Ovary (tissue), 9 donors: Measurements from ENCODE around the gene FBXO39. TPM values are rescaled to one million over a fixed set of nuclear protein-coding genes. Genes with fewer than 3 reads are reported as not detected.

ENCODE experiments used
- DNase-seq, 5 donors: peaks; one replicate each; pipeline ENCODE4 v3.0.0-alpha.2; 2019 to 2020
- H3K27ac ChIP-seq, 2 donors: fragments of 200-600 bp; one replicate each; pipeline versions ENCODE4 v1.5.1 to v1.8.0; 2019 to 2022
- H3K27me3 ChIP-seq: fragments of 200-600 bp; one replicate; pipeline ENCODE4 v1.8.0; 2022
- H3K36me3 ChIP-seq: fragments of 200-600 bp; sonication (generic); one replicate; pipeline ENCODE4 v1.5.1; 2019
- H3K4me1 ChIP-seq: one replicate; pipeline ENCODE4 v1.8.1; 2013; ENCODE audit warnings: mild to moderate bottlenecking, moderate library complexity; ENCODE audit not compliant: insufficient read depth
- H3K4me3 ChIP-seq: fragments of 200-600 bp; sonication (generic); one replicate; pipeline ENCODE4 v1.5.1; 2017
- H3K9me3 ChIP-seq, 2 donors: fragments of 200-600 bp in 1 of 2; sonication (generic) in 1 of 2; one replicate each; pipeline versions ENCODE4 v1.5.1 to v1.8.1; 2013 to 2019; ENCODE audit warnings: mild to moderate bottlenecking in 1 of 2, moderate library complexity in 1 of 2
- EP300 ChIP-seq: sonication (generic); formaldehyde crosslinking; IDR thresholded peaks from one replicate; pipeline ENCODE4 v1.6.1; 2017; ENCODE audit warnings: antibody characterized with exemption
- POLR2A ChIP-seq: fragments of 450-650 bp; IDR thresholded peaks from one replicate; pipeline ENCODE4 v1.6.1; 2017; ENCODE audit warnings: antibody characterized with exemption, mild to moderate bottlenecking, moderate library complexity
- WGBS, 3 donors: extraction: QIAGEN DNeasy Blood & Tissue Kit in 1 of 3; methylation state at CpG; one replicate each; pipeline versions ENCODE4 v1.1.5 to v1.1.7; 2013 to 2017; 5-methylcytosine and 5-hydroxymethylcytosine counted together
- intact Hi-C, 4 donors: fragments of 100-400 bp; cut with DNase I; formaldehyde crosslinking; loops; one replicate each; pipeline versions ENCODE4 v1.11.0 to v1.15.1; 2022 to 2023
- polyA plus RNA-seq, 2 donors: library from polyadenylated mRNA; stranded (reverse); fragments of 200-250 nt in 1 of 2; fragments of 350-450 nt in 1 of 2; fragmentation: Illumina TruSeq in 1 of 2; extraction: RNeasy Lipid Tissue Mini Kit (QIAGEN cat#74804) in 1 of 2; gene quantifications; one replicate each; pipeline ENCODE4 v1.2.3, GENCODE V29; 2013 to 2014
- total RNA-seq, 7 donors: library from RNA; depleted of rRNA in 2 of 7; stranded (reverse); fragments of >200 nt in 2 of 7; fragmentation: NEBNext Ultra II Directional in 3 of 7; extraction: Animal tissue kit (Norgen Biotek cat#: 25700) in 3 of 7; gene quantifications; one replicate each; pipeline versions ENCODE4 v1.1.0 to v1.2.4, GENCODE V29; 2016 to 2023
- TF ChIP-seq, protein P1 (sequence below), 3 donors: fragments of 450-650 bp in 2 of 3; fragments of 200-600 bp in 1 of 3; IDR thresholded peaks; one replicate each; pipeline versions ENCODE4 v1.5.1 to v1.8.0; 2016 to 2022; ENCODE audit warnings: antibody characterized with exemption in 3 of 3, mild to moderate bottlenecking in 1 of 3
- donor health status: DM: no; HTN: no; CAD: no; lungs with moderate emphysema.
- donor health status: DM: no; HTN: no; CAD: no.
- donor health status: Bipolar disorder and iron deficiency.
- donor health status: DM: yes; HTN: yes; CAD: no.
- donor health status: DM: no; HTN: no; CAD: no.
- donor health status: DM: yes; HTN: yes; CAD: no.

FBXO39 gene
- total and polyA plus RNA-seq, 9 donors: 0.11 to 2.4 (median 0.88) TPM

DNA sequence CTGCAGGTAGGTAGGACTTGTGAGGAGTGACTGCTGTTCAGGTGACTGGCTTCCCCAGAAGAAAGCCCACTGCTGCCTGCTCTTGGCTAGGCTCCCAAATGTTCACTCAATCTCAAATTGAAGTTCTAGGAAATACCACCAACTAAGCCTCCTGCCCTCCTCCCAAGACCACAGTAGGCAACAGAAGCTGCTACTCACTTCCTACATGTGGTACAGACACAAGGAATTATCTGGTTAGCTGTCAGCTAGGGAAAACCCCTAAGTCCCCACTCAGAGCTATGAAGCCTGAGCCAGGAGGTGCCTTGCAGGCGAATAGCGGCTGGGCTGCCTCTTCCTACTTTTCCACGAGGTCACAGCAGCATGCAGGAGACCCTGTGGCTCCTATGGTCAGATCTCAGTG lies 4.9 kb downstream of the FBXO39 start:
- intact Hi-C loops: no loop called here
- peaks cover 2% of the 10 kb centered on the region for H3K4me1 ChIP-seq

DNA sequence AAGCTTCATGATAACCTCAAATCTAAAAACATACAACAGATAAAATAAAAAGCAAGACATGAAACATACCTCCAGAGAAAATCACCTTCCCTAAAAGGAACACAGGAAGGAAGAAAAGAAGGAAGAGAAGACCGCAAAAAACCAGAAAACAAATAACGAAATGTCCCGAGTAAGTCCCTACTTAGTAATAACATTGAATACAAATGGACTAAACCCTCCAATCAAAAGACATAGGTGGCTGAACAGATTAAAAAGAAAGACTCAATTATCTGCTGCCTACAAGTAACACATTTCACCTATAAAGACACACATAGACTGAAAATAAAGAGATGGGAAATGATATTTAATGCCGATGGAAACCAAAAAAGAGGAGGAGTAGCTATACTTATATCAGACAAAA lies 6.2 kb downstream of the FBXO39 start:
- H3K36me3 ChIP-seq: no peaks in the 10 kb centered on the region
- no peaks in the 10 kb centered on the region for H3K4me1 ChIP-seq
- 93 to 97% (median 95%) methylated on average over 4 of the region's 4 CpGs for WGBS, 3 donors
- TF ChIP-seq EP300 (no peak), POLR2A (no peak)
- TF ChIP-seq, protein P1, sequence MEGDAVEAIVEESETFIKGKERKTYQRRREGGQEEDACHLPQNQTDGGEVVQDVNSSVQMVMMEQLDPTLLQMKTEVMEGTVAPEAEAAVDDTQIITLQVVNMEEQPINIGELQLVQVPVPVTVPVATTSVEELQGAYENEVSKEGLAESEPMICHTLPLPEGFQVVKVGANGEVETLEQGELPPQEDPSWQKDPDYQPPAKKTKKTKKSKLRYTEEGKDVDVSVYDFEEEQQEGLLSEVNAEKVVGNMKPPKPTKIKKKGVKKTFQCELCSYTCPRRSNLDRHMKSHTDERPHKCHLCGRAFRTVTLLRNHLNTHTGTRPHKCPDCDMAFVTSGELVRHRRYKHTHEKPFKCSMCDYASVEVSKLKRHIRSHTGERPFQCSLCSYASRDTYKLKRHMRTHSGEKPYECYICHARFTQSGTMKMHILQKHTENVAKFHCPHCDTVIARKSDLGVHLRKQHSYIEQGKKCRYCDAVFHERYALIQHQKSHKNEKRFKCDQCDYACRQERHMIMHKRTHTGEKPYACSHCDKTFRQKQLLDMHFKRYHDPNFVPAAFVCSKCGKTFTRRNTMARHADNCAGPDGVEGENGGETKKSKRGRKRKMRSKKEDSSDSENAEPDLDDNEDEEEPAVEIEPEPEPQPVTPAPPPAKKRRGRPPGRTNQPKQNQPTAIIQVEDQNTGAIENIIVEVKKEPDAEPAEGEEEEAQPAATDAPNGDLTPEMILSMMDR (IDR thresholded peaks at IDR 0.05): no peak
- H3K27ac ChIP-seq: no peak overlapping the region
- intact Hi-C loops: no loop called here
- no peaks in the 10 kb centered on the region for H3K9me3 ChIP-seq
- no peak overlapping the region for H3K4me3 ChIP-seq
- no peak for DNase-seq
- H3K27me3 ChIP-seq: no peaks in the 10 kb centered on the region

More for the DNA sequence above, 4.9 kb downstream of the FBXO39 start:
- no peak for TF ChIP-seq POLR2A
- no peak for TF ChIP-seq EP300
- TF ChIP-seq, protein P1 (IDR thresholded peaks at IDR 0.05): no peak
- 69 to 82% (median 80%) methylated on average over 3 of the region's 3 CpGs for WGBS, 3 donors
- no peaks in the 10 kb centered on the region for H3K36me3 ChIP-seq
- H3K27me3 ChIP-seq: no peaks in the 10 kb centered on the region
- no peak for DNase-seq
- no peak overlapping the region for H3K27ac ChIP-seq
- no peak overlapping the region for H3K4me3 ChIP-seq
- no peaks in the 10 kb centered on the region for H3K9me3 ChIP-seq

DNA sequence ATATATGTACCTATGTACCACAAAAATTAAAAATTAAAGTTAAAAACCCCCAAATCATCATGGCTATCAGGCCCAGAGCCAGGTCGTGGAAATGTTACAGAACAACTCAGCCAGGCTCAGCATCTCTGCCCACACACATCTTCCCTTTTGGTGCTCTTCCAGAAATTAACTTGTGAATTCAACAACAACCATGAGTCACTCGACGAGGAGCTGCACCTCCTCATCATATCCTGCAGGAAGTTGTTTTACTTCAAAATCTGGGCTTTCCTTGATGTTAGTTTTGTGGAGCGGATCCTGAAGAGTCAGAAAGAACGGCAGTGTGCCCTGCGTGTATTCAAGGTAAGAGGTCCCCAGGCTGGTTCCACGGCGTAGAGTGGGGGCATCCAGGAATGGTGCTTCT lies 10.6 kb downstream of the FBXO39 start:
- Histone ChIP-seq H3K27ac (no peak overlapping the region), H3K36me3 (no peaks in the 10 kb centered on the region), H3K4me1 (no peaks in the 10 kb centered on the region), H3K4me3 (no peak overlapping the region), H3K9me3 (no peaks in the 10 kb centered on the region), H3K27me3 (no peaks in the 10 kb centered on the region)
- WGBS, 3 donors: 48 to 55% (median 53%) methylated on average over 8 of the region's 8 CpGs
- DNase-seq: no peak
- intact Hi-C loops: no loop called here
- TF ChIP-seq POLR2A (no peak), EP300 (no peak)
- TF ChIP-seq, protein P1 (IDR thresholded peaks at IDR 0.05): no peak

DNA sequence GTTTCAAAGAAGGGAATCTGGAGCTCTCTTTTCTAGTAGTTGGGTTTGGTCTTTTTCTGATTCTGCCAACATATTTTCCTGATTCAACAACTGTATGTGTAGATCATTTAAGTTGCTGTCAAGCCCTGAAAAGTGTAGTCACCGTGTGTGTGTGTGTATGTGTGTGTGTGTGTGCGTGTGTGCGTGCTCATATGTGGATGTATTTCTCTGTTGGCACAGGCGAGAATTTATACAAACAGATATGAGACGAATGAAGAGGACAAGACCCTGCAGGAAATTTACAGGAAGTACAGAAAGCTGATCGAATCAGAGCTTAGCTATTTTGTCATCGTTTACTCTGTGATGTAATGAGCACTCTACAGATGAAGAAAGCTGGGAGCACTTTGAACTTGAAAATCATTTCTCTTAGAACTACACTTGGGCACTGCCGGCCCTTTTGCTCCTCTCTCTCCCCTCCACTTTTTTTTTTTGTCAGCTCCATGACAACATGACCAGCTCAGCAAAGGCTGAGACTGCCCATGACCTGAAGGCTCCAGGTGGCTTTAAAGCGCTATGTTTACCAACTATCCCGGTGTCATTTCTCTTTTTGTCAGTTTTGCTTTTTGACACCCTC lies 11.2 kb downstream of the FBXO39 start:
- intact Hi-C loops: no loop called here
- no peaks in the 10 kb centered on the region for H3K36me3 ChIP-seq
- no peaks in the 10 kb centered on the region for H3K27me3 ChIP-seq
- H3K27ac ChIP-seq: no peak overlapping the region
- no peak for DNase-seq
- no peak overlapping the region for H3K4me3 ChIP-seq
- WGBS, 3 donors: 68 to 70% (median 69%) methylated on average over 10 of the region's 10 CpGs
- H3K9me3 ChIP-seq: no peaks in the 10 kb centered on the region
- TF ChIP-seq POLR2A (no peak), EP300 (no peak)
- TF ChIP-seq, protein P1 (IDR thresholded peaks at IDR 0.05): no peak
- H3K4me1 ChIP-seq: no peaks in the 10 kb centered on the region
